ENCODE data around the gene EEFSEC. TPM values are rescaled to one million over a fixed set of nuclear protein-coding genes. Genes with fewer than 3 reads are reported as not detected.

The EEFSEC gene
- total RNA-seq, 1 donor from 2014 or later, result 23.4 TPM

GRCh38 chr3:128360705-128361271 lies 207.5 kb downstream of the EEFSEC start:
- H3K27ac Mint-ChIP-seq (ENCODE audit: unreplicated experiment), result no peak overlapping the region
- H3K27me3 Mint-ChIP-seq (ENCODE audit: low read depth), result no peaks in the 10 kb centered on the region
- DNase-seq (ENCODE audit: low read depth, low spot score), result no peak
- H3K36me3 Mint-ChIP-seq (ENCODE audit: low read depth), result no peaks in the 10 kb centered on the region
- no peak overlapping the region for H3K4me3 Mint-ChIP-seq
- no peak for TF ChIP-seq CTCF (conservative IDR thresholded peaks at IDR 0.05)
- no peaks in the 10 kb centered on the region for H3K4me1 Mint-ChIP-seq
- H3K9me3 Mint-ChIP-seq, result no peaks in the 10 kb centered on the region

GRCh38 chr3:128362026-128362965 lies 209.0 kb downstream of the EEFSEC start:
- DNase-seq (ENCODE audit: low read depth, low spot score), result no peak
- H3K27ac Mint-ChIP-seq (ENCODE audit: unreplicated experiment), result no peak overlapping the region
- H3K4me1 Mint-ChIP-seq, result no peaks in the 10 kb centered on the region
- no peak overlapping the region for H3K4me3 Mint-ChIP-seq
- H3K36me3 Mint-ChIP-seq (ENCODE audit: low read depth), result no peaks in the 10 kb centered on the region
- TF ChIP-seq CTCF (conservative IDR thresholded peaks at IDR 0.05), result no peak
- no peaks in the 10 kb centered on the region for H3K27me3 Mint-ChIP-seq (ENCODE audit: low read depth)
- no peaks in the 10 kb centered on the region for H3K9me3 Mint-ChIP-seq

GRCh38 chr3:128364291-128364690 lies 211.0 kb downstream of the EEFSEC start:
- TF ChIP-seq CTCF (conservative IDR thresholded peaks at IDR 0.05), result no peak
- DNase-seq (ENCODE audit: low read depth, low spot score), result no peak
- H3K4me3 Mint-ChIP-seq, result no peak overlapping the region
- H3K9me3 Mint-ChIP-seq, result no peaks in the 10 kb centered on the region
- H3K27me3 Mint-ChIP-seq (ENCODE audit: low read depth), result no peaks in the 10 kb centered on the region
- H3K27ac Mint-ChIP-seq (ENCODE audit: unreplicated experiment), result peak overlapping the region; percentile 62
- no peaks in the 10 kb centered on the region for H3K4me1 Mint-ChIP-seq
- no peaks in the 10 kb centered on the region for H3K36me3 Mint-ChIP-seq (ENCODE audit: low read depth)

GRCh38 chr3:128364808-128365360 lies 211.6 kb downstream of the EEFSEC start:
- H3K9me3 Mint-ChIP-seq, result no peaks in the 10 kb centered on the region
- no peak overlapping the region for H3K27ac Mint-ChIP-seq (ENCODE audit: unreplicated experiment)
- no peak for TF ChIP-seq CTCF (conservative IDR thresholded peaks at IDR 0.05)
- no peaks in the 10 kb centered on the region for H3K36me3 Mint-ChIP-seq (ENCODE audit: low read depth)
- no peak overlapping the region for H3K4me3 Mint-ChIP-seq
- H3K4me1 Mint-ChIP-seq, result no peaks in the 10 kb centered on the region
- no peak for DNase-seq (ENCODE audit: low read depth, low spot score)
- H3K27me3 Mint-ChIP-seq (ENCODE audit: low read depth), result no peaks in the 10 kb centered on the region

- H3K4me3 Mint-ChIP-seq, result no peak overlapping the region
- H3K27ac Mint-ChIP-seq (ENCODE audit: unreplicated experiment), result peak overlapping the region; percentile 19
- H3K27me3 Mint-ChIP-seq (ENCODE audit: low read depth), result no peaks in the 10 kb centered on the region
- H3K4me1 Mint-ChIP-seq, result no peaks in the 10 kb centered on the region
- H3K9me3 Mint-ChIP-seq, result no peaks in the 10 kb centered on the region
- DNase-seq (ENCODE audit: low read depth, low spot score), result no peak
- H3K36me3 Mint-ChIP-seq (ENCODE audit: low read depth), result no peaks in the 10 kb centered on the region
- no peak for TF ChIP-seq CTCF (conservative IDR thresholded peaks at IDR 0.05)
These were observed 212.9 kb downstream of the EEFSEC start for GRCh38 chr3:128366136-128366535.
